ENCODE measurements around the gene RALGAPB.
"Not testable (repeated sequence)": the region's sequence is repeated elsewhere in the genome, so short reads cannot be mapped to it uniquely, and the experiment has no call there.

Gene RALGAPB

DNA sequence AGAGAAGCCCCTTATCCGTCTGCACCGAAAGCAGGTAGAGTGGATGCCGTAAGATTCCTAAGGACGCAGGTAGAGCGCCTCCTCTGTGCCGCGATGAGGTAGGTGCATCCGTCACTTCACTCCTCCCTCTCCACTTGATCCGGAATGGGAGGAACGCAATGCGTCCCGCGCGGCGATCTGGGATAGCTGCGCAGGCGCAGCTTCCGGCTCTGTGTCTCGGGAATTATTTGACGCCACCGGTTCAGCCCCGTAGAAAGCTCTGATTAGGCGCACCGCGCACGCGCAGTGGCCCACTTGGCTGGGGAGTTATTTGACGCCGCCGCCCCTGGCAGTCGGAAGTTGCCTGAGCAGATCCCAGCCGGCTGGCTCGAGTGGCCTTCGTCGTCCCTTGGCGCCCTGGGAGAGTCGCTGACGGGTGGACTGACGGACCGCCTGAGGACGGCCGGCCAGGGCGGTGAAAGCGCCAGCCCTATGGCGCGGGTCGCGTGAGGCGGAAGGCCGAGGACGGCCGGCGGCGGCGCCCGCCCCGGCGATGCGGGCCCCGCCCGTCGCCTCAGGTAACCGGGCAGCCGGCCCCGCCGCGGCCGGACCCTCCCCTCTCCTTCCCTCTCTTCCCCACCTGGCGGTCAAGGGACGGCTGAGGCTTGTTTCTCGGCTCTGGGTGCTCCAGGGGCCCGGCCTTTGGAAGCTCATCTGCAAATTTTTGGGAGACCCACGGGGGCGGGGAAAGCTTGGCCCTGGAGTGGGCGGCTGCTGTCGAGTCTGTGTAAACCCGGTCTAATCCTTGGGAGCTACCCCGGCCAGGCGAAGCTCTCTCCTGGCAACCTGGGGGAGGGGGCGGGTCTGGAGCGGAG lies at the start of gene RALGAPB:
Gene RALGAPB, plus strand, starts transcription at position 331 of the 854 bp plus-strand sequence. CDS start 15,590 bp downstream, outside the sequence.
- peak; percentile 96 for DNase-seq (ENCODE audit: low read depth)

DNA sequence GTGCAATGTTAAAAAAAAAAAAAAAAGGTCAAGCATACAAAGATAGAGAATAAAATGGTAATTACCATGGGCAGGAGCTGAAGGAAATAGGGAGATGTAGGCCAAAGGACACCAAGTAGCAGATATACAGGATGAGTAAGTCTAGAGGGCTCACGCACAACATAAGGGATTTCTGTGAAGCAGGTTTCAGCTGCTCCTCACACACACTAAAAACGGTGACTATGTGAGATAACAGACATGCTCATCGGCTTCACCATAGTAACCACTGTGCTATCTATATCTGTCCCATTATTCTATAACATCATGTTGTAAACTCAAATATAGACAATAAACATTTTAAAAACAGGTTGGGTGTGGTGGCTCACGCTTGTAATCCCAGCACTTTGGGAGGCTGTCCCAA lies 49.1 kb upstream of the RALGAPB start:
- no peak for DNase-seq (ENCODE audit: low read depth)

DNA sequence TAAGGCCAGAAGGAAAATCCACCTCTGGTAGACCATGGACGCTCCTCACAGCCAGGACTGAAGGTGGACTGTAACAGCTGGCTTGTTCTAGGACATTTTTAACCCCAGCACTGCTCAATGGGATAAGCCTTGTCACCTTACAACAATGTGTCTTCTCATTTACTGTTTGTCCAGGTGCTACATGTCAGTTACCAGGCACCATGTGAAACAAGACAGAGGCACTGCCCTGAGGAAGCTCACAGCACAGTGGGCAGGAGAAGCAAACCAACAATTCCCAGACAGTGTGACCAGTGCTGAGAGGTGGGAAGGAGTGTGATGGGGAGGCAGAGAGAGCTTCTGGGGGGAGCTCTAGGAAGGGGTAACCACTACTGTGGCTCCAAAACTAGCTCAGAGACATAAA lies 48.2 kb upstream of the RALGAPB start:
- DNase-seq (ENCODE audit: low read depth), result no peak

DNA sequence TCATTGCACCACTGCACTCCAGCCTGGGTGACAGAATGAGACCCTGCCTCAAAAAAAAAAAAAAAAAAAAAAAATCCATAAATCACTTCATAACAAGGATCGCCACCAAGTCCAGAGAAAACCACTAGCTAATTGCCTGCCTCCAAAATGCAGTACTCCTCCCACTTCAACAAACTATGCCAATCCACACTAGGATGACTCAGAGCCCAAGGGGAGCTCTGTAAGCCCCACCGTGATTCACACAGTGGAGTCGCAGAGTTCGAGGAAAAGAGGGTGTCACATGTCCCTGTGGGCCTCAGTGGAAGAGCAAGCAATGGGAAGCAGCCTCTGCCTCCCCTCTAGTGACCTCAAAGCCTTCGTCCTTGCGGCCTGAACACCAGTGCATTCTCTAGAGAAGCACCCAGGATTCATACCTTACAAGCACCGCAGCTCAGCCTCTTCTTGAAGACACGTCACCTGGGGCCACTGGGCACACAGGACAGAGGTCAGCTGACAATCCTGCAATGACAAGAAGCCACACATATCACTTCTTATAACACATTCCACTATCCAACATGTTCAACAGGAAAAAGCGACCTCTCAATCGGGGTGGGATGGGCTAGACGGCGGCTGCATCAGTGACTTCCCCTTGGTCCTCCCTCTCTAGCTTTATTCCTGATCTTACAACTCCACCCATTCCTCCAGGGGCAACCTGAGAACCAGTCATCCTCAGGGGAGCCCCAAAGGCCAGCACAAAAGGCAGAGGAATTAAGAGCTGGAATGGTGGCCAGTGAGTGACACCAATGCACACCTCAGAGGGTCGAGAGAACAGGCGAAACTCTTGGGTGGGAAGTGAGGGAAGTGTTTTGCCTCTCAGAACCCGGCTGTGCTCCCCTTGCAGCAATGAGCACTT lies 46.4 kb upstream of the RALGAPB start:
- no peak for DNase-seq (ENCODE audit: low read depth)

DNA sequence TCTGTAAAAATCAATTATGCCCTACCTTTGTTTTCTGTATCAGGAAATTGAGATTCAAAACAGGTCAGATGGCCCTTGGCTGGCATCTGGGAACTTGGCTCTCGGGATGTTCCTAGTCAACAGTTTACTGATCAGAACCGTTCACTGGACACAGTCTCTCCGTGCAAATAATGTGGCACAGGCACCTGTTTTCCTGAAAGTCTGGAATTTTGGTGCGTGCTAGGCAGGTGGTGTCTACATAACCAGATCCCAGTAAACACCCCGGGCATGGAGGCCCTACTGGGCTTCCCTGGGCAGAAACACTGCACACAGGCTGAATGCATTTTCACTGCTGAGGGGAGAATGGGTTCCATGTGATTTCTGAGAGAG lies 45.0 kb upstream of the RALGAPB start:
- DNase-seq (ENCODE audit: low read depth), result no peak

DNA sequence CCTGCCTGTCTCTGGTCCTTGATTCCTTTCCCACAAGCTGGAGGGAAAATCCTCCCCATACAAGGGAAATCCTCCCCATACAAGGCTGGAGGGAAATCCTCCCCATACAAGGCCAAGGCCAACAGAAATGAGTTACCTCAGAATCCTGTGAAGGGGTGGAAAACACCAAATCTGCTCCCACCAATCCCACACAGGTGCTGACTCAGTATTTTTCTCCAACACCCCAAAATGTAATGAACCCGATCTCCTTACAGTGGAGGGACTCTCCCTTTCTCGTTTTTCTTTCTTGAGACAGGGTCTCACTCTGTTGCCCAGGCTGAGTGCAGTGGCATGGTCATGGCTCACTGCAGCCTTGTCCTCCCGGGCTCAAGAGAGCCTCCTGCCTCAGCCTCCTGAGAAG lies 43.8 kb upstream of the RALGAPB start:
- no peak for DNase-seq (ENCODE audit: low read depth)

DNA sequence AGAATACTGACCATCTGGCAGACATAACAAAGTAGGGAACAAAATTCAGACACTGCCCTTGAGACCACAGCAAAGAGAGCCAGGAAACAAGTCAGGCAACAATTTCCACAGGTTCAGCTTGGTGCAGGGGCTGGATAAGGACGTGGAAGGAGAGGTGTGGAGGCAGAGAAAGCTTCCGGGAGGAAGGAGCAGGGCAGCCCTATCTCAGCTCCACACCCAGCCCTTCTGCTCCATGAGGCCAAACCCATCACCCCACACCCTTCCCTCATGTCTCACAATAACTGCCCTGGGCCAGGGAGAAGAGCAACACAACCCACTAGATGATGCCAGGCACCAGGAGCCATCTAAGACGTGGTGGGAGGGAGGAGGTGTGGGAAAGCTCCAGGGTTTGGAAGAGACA lies 43.3 kb upstream of the RALGAPB start:
- DNase-seq (ENCODE audit: low read depth), result no peak

DNA sequence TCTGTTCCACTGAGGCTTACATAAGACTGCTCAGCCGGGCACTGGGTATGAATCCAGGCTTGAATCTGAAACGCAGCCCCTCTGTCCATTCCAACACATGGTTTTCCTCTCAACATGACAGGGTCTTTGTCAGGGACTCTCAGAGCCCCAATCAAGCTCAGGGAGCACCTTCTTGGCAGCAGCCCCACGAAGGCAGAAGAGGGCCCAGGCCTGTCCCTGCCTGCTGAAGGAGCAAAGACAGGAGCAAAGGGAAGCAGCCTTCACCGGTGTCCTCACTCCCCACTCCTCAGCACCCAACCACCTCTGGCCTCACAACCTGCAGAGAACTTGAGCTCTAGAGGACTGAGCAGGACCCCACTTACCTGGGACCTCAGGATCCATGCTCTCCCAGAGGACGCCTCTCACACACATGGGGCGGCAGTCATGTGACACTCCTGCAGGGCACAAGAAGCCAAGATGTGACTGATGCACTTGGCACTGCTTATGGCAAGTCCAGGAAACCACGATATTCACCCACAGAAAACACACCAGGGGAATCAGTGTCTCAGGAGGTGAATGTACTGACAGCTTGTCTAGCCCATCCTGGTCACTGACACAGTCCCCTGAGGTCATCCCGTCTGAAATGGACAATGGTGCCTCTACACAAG lies 41.8 kb upstream of the RALGAPB start:
- no peak for DNase-seq (ENCODE audit: low read depth)

DNA sequence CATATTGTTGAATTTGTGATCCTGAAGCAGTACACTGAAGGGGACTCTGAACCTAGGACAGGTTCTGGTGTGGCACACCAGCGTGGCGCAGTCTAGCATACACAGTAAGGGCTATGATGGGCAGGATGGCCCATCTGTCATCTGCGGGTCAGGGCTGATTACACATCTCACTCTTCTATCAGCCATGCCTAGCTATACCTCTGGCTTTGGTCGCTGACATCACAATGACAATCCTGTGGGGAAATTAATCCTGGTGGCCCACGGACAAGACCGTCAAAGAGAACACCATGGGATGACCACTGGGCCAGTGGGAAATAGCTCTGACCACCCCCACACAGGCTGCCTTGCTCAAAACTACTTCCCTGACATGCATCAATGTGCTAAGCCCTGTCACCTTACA lies 40.4 kb upstream of the RALGAPB start:
- no peak for DNase-seq (ENCODE audit: low read depth)

DNA sequence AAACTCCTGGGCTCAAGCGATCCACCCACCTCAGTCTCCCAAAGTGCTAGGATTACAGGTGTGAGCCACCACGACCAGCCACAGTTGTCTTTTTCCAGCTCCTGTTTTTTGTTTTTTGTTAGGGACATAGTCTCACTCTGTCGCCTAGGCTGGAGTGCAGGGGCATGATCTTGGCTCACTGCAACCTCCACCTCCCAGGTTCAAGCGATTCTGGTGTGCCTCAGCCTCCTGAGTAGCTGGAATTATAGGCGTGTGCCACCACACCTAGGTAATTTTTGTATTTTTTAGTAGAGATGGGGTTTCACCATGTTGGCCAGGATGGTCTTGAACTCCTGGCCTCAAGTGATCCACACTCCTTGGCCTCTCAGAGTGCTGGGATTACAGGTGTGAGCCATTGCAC lies 39.8 kb upstream of the RALGAPB start:
- not testable (repeated sequence) for DNase-seq (ENCODE audit: low read depth)

DNA sequence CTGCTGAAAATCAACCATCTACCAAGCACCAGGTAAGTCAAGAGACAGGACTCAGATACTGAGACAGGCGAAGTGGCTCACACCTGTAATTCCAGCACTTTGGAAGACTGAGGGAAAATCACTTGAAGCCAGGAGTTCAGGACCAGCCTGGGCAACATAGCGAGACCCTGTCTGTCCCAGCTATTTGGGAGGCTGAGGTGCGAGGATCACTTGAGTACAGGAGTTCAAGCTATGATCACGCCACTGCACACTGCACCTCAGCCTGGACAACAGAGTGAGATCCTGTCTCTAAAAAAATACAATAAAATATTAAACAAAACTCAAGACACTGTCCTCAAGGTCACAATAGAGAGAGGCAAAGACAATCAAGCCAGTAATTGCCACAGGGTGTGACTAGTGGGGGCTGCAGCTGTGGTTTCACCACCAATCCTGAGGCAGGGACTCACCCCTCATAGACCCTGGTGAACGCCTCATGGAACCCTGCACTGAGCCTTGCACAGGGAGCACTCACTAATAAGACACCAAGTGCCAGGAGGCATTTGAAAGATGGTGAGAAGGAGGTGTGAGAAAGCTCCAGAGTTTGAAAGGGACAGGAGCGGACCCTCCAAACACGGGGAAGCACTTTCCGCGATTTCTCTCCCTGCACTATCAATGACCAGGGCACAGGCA lies 39.2 kb upstream of the RALGAPB start:
- no peak for DNase-seq (ENCODE audit: low read depth)

DNA sequence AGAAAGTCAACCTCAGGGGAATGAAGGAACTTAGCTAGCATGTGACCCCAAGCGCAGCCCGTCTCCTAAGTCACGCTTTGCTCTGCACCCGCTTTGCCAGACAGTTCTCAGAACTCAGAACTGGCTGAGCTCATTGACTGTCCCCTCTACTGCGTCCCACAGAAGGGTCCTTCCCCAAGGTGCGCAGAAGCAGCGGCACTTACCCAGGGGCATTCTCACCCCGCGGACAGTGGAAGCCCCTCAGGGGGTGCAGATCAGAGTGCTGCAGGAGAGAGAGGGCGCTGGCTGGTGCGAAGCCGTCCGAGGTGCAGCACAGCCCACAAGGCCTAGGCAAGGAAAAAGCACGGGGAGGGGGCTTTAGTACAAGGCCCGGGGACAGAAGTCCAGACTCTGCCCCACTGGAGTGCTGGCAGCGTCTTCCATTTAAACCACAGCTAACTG lies 38.3 kb upstream of the RALGAPB start:
- no peak for DNase-seq (ENCODE audit: low read depth)

DNA sequence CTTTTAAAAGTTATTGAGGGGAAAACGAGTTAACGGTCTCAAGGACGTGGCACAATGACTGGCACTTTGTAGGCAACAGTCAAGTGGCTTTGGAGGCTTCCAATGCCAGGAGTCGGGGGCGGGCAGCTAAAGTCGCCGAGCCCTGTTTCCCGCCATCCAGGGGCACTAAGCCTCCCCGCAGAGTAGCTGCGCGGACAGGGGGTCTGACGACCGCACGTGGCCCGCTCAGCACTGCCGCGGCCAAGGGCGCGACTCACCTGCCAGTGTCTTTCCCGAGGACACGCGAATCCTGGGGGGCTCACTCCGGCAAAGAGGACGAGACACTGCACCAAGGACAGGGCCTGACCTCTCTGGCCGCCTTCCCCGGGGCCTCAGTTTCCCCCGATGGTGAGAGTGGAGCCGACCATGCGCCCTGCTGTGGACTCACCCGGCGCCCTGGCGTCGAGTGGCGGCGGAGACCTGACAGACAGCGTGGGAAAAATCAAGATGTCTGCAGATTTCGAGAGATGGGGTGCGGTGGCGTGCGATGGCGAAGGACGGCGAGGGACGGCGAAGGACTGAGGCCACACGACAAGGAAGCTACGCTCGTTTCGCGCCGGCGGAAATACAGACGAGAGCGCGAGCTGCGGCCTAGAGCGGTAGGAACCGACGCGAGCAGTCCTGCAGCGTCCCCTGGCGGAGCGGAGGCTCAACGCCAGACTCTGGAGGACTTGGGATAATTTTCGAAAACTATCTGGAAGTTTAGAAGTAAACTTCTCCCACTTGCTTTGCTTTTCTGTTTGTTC lies 37.7 kb upstream of the RALGAPB start, which contains the start of gene SNHG17:
Gene SNHG17, minus strand, starts transcription at position 559 of the 785 bp plus-strand sequence.
- peak; percentile 82 for DNase-seq (ENCODE audit: low read depth)

DNA sequence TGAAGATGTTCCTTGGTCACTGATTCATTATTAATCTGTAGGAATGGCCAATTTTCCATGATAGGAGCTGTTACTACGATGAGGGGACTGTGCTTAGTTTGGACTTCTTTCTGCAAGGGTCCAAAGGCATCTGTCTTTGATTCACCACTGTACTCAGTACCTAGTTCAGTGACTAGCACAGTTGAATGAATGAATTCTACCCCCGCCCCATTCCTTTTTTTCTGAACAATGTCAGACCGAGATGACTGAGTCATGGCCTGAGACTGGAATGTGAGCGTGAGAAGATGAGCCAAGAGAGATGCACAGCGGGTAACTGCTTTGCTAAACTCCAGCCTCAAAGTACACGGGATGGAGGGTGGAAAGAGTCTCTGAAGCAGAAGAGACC lies 37.1 kb upstream of the RALGAPB start:
- DNase-seq (ENCODE audit: low read depth), result no peak

DNA sequence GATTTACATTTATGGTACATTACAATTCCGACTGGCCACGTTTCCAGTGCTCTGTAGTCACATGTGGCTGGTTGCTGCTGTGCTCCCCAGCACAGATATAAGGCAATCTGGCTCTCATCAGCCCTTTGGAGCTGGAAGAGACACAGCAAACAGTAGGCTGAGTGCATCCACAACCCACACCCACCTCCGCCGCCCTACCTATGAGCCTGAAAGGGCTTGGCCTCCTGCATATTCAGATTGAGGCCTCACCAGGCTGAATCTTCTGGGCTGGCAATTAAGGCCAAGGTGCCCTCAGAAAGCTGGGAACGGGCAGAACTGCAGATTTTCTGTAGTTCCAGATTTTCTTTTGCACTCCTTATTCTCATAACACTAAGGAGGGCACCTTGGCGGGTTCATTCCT lies 34.8 kb upstream of the RALGAPB start:
- DNase-seq (ENCODE audit: low read depth), result no peak

DNA sequence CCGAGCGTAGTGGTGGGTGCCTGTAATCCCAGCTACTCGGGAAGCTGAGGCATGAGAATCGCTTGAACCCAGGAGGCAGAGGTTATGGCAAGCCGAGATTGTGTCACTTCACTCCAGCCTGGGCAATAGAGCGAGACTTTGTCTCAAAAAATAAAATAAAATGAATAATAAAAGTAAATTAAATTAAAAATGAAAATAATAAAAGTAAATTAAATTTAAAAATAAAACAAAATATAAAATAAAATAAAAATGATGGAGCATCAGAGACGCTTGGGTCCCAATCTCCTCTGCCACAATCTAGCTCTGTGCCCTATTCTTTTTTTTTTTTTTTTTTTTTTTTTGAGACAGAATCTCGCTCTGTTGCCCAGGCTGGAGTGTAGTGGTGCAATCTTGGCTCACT lies 31.5 kb upstream of the RALGAPB start:
- not testable (repeated sequence) for DNase-seq (ENCODE audit: low read depth)

DNA sequence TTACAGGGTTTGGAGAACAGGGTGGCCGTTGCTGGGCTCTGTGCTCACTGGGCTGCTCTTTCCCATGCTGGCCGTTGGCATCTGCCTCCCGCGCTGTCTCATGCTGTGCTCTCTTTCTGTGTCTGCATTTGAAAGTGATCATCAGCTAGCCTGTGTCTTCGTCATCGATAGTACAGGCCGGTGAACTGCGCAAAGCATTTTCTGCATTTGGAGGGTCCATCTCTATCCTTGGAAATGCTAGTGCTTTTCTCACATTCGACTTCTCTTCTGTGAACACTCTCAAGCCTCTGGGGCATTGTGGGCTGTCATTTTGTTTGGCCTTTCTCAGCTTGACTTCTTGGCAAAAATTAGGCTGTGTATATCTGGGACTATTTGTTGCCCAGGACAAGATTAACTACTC lies 30.7 kb upstream of the RALGAPB start:
- DNase-seq (ENCODE audit: low read depth), result no peak

DNA sequence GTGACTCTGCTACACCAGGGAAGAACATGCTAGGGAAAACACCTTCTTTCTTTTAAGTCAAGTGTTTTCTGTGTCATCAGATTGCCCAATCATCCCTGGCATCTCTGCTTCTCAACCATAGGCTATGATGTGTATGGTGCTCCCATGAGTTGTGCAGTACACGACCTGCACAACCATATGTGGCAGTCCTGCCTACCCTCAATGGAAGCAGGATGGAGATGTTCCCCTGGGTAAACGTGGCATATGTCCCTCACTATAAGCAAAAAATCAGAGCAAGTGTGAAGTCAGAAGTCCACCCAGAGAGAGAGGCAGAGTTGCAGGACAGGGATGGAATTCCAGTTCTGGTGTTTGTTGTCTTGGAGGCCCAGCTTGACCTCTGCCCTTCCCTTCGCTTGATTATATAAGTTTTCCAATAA lies 27.3 kb upstream of the RALGAPB start:
- DNase-seq (ENCODE audit: low read depth), result no peak

DNA sequence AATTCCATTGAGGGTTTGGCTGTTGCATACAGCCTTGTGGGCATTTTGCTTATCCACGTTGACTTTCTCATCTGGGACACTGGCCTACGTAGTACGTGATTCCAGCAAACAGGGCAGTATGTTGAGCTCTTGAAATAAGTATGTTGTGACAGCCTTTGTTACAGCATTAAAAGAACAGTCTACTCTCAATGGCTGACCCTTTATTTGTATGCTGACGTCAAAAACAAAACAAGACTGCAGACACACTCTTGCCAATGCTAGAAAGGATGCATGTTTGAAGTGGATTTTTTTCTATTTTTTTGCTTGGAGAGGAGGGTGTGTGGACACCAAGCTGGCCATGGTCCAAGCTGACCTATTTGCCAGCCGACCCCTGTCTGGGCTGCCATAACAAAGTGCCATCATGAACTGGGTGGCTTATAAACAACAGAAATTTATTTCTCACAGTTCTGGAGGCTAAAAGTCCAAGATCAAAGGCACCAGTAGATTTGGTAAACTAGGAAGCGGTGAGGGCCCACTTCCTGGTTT lies 26.7 kb upstream of the RALGAPB start:
- no peak for DNase-seq (ENCODE audit: low read depth)

DNA sequence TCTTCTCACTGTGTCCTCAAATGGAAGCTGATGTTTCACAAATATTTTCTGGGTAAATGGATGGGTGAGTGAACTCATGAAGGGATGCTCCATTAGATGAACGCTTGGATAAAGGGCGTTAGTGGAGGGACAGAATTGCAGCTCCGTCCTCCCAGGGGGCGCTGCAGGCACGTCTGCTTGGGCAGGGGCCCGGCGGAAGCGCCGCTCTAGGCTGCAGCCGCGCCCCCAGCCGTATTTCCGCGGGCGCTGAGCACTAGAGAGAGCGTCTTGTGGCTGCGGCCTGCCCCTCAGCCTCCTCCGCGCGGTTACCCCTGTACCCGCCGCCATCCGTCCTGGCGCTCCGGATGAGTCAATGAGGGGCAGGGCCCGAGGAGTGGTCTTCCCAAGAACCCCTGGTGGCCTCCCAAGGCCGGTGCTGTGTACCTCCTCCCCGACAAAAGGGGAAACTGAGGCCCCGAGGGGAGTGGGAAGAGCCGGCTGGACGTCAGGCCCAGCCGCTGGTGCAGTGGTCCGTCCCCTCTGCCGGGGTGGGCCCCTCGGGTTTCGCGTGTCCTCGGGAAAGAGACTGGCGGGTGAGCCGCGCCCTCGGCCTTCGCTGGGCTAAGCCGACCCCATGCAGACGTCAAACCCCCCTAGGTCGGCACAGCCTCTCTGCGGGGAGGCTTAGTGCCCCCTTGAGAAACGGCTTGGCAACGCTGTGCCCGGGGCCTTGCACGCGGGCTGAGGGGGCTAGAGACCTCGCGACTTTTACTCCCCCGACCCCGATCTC lies 26.0 kb upstream of the RALGAPB start:
- peak; percentile 85 for DNase-seq (ENCODE audit: low read depth)
